Astrocyte (in vitro differentiated cells and primary cell): ENCODE results near the gene NSL1. TPM values are rescaled to one million over a fixed set of nuclear protein-coding genes. Genes with fewer than 3 reads are reported as not detected.

Experiments
- DNase-seq: peaks from one replicate; pipeline ENCODE4 v3.0.0-alpha.2; 2010; ENCODE audit warnings: low read depth
- FAIRE-seq: peaks from 2 replicates; lab custom pipeline; 2011; peaks lifted over from hg19 to GRCh38; lab: Jason Lieb, UNC
- H2AFZ ChIP-seq: 2 replicates; pipeline ENCODE4 v1.6.0; 2012; ENCODE audit warnings: low read depth, low read length, inconsistent platforms
- H3K27ac ChIP-seq: 2 replicates; pipeline ENCODE4 v1.5.1; 2011; ENCODE audit warnings: low read depth, low read length, inconsistent platforms
- H3K27me3 ChIP-seq: 2 replicates; pipeline ENCODE4 v1.6.0; 2011; ENCODE audit warnings: low read length, inconsistent platforms; ENCODE audit not compliant: insufficient read depth
- H3K36me3 ChIP-seq: 2 replicates; pipeline ENCODE4 v1.5.1; 2011; ENCODE audit warnings: low read length, inconsistent platforms; ENCODE audit not compliant: insufficient read depth
- H3K4me1 ChIP-seq: 2 replicates; pipeline ENCODE4 v1.5.1; 2011; ENCODE audit warnings: low read length, inconsistent platforms; ENCODE audit not compliant: insufficient read depth
- H3K4me2 ChIP-seq: 2 replicates; pipeline ENCODE4 v1.6.0; 2012; ENCODE audit warnings: low read length, inconsistent platforms
- H3K4me3 ChIP-seq: 2 replicates; pipeline ENCODE4 v1.5.1; 2011; ENCODE audit warnings: low read depth, mild to moderate bottlenecking, low read length, inconsistent platforms; ENCODE audit not compliant: insufficient read depth
- H3K79me2 ChIP-seq: 2 replicates; pipeline ENCODE4 v1.6.0; 2012; ENCODE audit warnings: mild to moderate bottlenecking, low read length, inconsistent platforms; ENCODE audit not compliant: insufficient read depth
- H3K9ac ChIP-seq: 2 replicates; pipeline ENCODE4 v1.6.0; 2012; ENCODE audit warnings: mild to moderate bottlenecking, low read length, inconsistent platforms
- H3K9me3 ChIP-seq: 2 replicates; pipeline ENCODE4 v1.5.1; 2012; ENCODE audit warnings: low read depth, mild to moderate bottlenecking, low read length, inconsistent platforms; ENCODE audit not compliant: insufficient read depth
- H4K20me1 ChIP-seq: 2 replicates; pipeline ENCODE4 v1.6.0; 2012; ENCODE audit warnings: low read length, inconsistent platforms; ENCODE audit not compliant: insufficient read depth
- H3K27ac Mint-ChIP-seq: one replicate; pipeline ENCODE4 v1.8.0; 2021; ENCODE audit warnings: mild to moderate bottlenecking, mixed read lengths; ENCODE audit not compliant: unreplicated experiment
- H3K27me3 Mint-ChIP-seq: one replicate; pipeline ENCODE4 v1.8.0; 2021; ENCODE audit warnings: low read depth, mixed read lengths; ENCODE audit not compliant: unreplicated experiment
- H3K36me3 Mint-ChIP-seq: one replicate; pipeline ENCODE4 v1.8.0; 2021; ENCODE audit warnings: low read depth, mixed read lengths; ENCODE audit not compliant: unreplicated experiment
- H3K4me1 Mint-ChIP-seq: one replicate; pipeline ENCODE4 v1.8.0; 2021; ENCODE audit warnings: low read depth, mixed read lengths; ENCODE audit not compliant: unreplicated experiment
- H3K4me3 Mint-ChIP-seq: one replicate; pipeline ENCODE4 v1.8.0; 2021; ENCODE audit warnings: mild to moderate bottlenecking, moderate library complexity, mixed read lengths; ENCODE audit not compliant: unreplicated experiment
- H3K9me3 Mint-ChIP-seq: one replicate; pipeline ENCODE4 v1.8.0; 2021; ENCODE audit warnings: mild to moderate bottlenecking, mixed read lengths; ENCODE audit not compliant: unreplicated experiment
- EZH2 ChIP-seq: IDR thresholded peaks from 2 replicates; pipeline ENCODE4 v1.6.1; 2012; ENCODE audit warnings: mild to moderate bottlenecking, low read length, inconsistent platforms; ENCODE audit not compliant: insufficient read depth
- total RNA-seq: library from RNA; stranded (reverse); gene quantifications from 2 replicates; pipeline ENCODE4 v1.2.1, GENCODE V29; 2021
- TF ChIP-seq, protein P1 (sequence below): IDR thresholded peaks from 2 replicates; pipeline ENCODE4 v1.5.1; 2011; ENCODE audit warnings: low read depth, mild to moderate bottlenecking, inconsistent platforms, low read length, moderate library complexity; ENCODE audit not compliant: insufficient read depth

NSL1 gene
- total RNA-seq, 1 donor from 2014 or later: 22.6 TPM

DNA sequence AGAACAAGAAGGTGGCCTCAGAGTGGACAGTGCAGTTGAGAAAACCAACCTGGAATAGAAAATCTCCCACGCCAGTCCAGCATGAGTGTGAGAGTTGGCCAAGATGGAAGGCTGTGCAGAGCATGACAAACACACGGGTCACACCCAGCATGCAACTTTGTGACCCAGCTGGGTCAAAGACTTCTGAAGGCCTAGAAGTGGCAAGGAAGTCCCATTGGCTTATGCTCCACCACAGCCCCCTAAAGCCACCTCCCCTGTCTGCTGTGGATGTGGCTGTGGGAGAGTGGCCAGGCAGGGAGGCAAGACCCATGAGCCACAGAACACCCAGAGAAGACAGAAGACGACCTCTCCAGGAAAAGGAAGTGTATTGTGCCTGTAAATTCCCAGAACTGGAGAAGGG, 105.5 kb downstream of the NSL1 start:
- no peaks in the 10 kb centered on the region for H3K9me3 Mint-ChIP-seq
- Histone ChIP-seq H4K20me1 (no peaks in the 10 kb centered on the region), H3K9me3 (no peaks in the 10 kb centered on the region), H3K79me2 (no peaks in the 10 kb centered on the region), H3K9ac (no peak overlapping the region), H3K36me3 (no peaks in the 10 kb centered on the region), H3K27ac (no peak overlapping the region), H3K4me3 (no peak overlapping the region), H3K27me3 (peaks cover 3% of the 10 kb centered on the region), H3K4me2 (no peak overlapping the region), H3K4me1 (no peaks in the 10 kb centered on the region), H2AFZ (no peak overlapping the region)
- FAIRE-seq: no peak
- H3K4me1 Mint-ChIP-seq: no peaks in the 10 kb centered on the region
- no peak for DNase-seq
- TF ChIP-seq EZH2: no peak
- TF ChIP-seq, protein P1, sequence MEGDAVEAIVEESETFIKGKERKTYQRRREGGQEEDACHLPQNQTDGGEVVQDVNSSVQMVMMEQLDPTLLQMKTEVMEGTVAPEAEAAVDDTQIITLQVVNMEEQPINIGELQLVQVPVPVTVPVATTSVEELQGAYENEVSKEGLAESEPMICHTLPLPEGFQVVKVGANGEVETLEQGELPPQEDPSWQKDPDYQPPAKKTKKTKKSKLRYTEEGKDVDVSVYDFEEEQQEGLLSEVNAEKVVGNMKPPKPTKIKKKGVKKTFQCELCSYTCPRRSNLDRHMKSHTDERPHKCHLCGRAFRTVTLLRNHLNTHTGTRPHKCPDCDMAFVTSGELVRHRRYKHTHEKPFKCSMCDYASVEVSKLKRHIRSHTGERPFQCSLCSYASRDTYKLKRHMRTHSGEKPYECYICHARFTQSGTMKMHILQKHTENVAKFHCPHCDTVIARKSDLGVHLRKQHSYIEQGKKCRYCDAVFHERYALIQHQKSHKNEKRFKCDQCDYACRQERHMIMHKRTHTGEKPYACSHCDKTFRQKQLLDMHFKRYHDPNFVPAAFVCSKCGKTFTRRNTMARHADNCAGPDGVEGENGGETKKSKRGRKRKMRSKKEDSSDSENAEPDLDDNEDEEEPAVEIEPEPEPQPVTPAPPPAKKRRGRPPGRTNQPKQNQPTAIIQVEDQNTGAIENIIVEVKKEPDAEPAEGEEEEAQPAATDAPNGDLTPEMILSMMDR: no peak
- H3K27me3 Mint-ChIP-seq: peaks cover 23% of the 10 kb centered on the region
- no peak overlapping the region for H3K4me3 Mint-ChIP-seq
- H3K36me3 Mint-ChIP-seq: peaks cover 6% of the 10 kb centered on the region
- H3K27ac Mint-ChIP-seq: no peak overlapping the region

DNA sequence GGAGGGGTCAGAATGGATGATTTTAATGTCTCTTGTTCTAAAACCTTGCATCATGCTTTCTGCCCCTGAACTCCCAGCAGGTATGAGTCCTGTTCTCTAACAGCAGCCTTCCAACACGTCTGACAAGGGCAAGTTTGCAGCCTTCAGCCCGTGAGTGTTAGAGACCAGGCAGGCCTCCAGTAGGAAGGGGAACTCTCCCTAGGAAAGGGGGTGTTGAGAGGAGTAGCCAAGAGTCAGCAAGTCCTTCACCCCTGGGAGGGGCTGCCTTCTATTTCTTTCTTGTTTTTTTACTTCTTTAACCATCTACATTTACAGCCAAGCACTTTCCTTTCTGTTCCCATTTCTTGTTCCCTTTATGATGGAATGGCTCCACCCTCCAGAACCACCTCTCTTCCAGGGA, 106.1 kb downstream of the NSL1 start:
- Histone ChIP-seq H3K4me1 (no peaks in the 10 kb centered on the region), H3K36me3 (no peaks in the 10 kb centered on the region), H3K27me3 (no peaks in the 10 kb centered on the region), H2AFZ (no peak overlapping the region), H3K9ac (no peak overlapping the region), H3K79me2 (no peaks in the 10 kb centered on the region), H4K20me1 (no peaks in the 10 kb centered on the region), H3K9me3 (no peaks in the 10 kb centered on the region), H3K4me2 (no peak overlapping the region), H3K27ac (no peak overlapping the region), H3K4me3 (no peak overlapping the region)
- no peaks in the 10 kb centered on the region for H3K9me3 Mint-ChIP-seq
- peaks cover 18% of the 10 kb centered on the region for H3K27me3 Mint-ChIP-seq
- FAIRE-seq (no peak), DNase-seq (no peak)
- no peaks in the 10 kb centered on the region for H3K4me1 Mint-ChIP-seq
- TF ChIP-seq, protein P1: no peak
- no peak for TF ChIP-seq EZH2
- peaks cover 6% of the 10 kb centered on the region for H3K36me3 Mint-ChIP-seq
- H3K27ac Mint-ChIP-seq: no peak overlapping the region
- no peak overlapping the region for H3K4me3 Mint-ChIP-seq

DNA sequence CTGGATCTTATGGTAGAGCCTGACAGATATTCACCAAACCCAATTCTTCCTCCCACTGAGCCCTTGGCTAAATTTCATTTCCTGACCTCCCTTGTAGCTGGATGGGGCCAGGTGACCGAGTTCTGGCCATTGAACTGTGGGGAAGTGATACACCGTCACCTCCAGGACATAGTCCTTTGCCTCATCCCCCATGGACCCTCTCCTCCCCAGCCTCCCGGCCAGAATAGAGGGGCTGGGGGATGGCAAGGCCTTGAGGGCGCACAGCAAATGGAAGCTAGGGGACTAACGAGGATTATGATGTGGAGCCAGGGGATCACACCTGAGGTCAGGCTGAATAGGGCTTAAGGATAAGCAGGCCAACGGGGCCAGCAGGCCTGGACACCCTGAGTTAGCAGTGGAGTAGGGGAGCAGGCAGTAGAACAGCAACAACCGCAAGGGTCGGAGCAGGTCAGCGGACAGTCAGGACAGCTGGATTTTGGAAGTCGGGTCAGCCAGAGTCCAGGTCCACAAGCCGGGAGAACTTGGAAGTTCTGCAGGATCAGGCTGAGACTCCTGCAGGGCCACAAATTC, 107.0 kb downstream of the NSL1 start:
- no peak overlapping the region for H3K4me3 Mint-ChIP-seq
- TF ChIP-seq EZH2: no peak
- TF ChIP-seq, protein P1: no peak
- no peaks in the 10 kb centered on the region for H3K4me1 Mint-ChIP-seq
- no peaks in the 10 kb centered on the region for H3K9me3 Mint-ChIP-seq
- H3K9ac ChIP-seq: no peak overlapping the region
- H3K79me2 ChIP-seq: no peaks in the 10 kb centered on the region
- no peak overlapping the region for H2AFZ ChIP-seq
- H3K36me3 ChIP-seq: no peaks in the 10 kb centered on the region
- H3K9me3 ChIP-seq: no peaks in the 10 kb centered on the region
- DNase-seq: no peak
- H3K36me3 Mint-ChIP-seq: peaks cover 6% of the 10 kb centered on the region
- no peaks in the 10 kb centered on the region for H3K4me1 ChIP-seq
- peaks cover 18% of the 10 kb centered on the region for H3K27me3 Mint-ChIP-seq
- FAIRE-seq: no peak
- H3K27ac Mint-ChIP-seq: no peak overlapping the region
- no peak overlapping the region for H3K27ac ChIP-seq
- no peaks in the 10 kb centered on the region for H4K20me1 ChIP-seq
- no peak overlapping the region for H3K4me3 ChIP-seq
- no peaks in the 10 kb centered on the region for H3K27me3 ChIP-seq
- H3K4me2 ChIP-seq: no peak overlapping the region
